DOHH2 (cell line): ENCODE data around the gene VGLL4.

Experiments
- EZH2phosphoT487 ChIP-seq: fragments of 200-600 bp; sonication (generic); IDR thresholded peaks from 2 replicates; pipeline ENCODE4 v1.6.1; 2017; ENCODE audit warnings: borderline replicate concordance, mild to moderate bottlenecking, antibody characterized with exemption, low read length, moderate library complexity, mixed read lengths
- TF ChIP-seq, protein P1 (sequence below): fragments of 200-600 bp; sonication (generic); IDR thresholded peaks from one replicate; pipeline ENCODE4 v1.5.1; 2014; ENCODE audit warnings: antibody characterized with exemption, mild to moderate bottlenecking, low read depth, low read length; ENCODE audit not compliant: poor library complexity, severe bottlenecking

- TF ChIP-seq, protein P1, sequence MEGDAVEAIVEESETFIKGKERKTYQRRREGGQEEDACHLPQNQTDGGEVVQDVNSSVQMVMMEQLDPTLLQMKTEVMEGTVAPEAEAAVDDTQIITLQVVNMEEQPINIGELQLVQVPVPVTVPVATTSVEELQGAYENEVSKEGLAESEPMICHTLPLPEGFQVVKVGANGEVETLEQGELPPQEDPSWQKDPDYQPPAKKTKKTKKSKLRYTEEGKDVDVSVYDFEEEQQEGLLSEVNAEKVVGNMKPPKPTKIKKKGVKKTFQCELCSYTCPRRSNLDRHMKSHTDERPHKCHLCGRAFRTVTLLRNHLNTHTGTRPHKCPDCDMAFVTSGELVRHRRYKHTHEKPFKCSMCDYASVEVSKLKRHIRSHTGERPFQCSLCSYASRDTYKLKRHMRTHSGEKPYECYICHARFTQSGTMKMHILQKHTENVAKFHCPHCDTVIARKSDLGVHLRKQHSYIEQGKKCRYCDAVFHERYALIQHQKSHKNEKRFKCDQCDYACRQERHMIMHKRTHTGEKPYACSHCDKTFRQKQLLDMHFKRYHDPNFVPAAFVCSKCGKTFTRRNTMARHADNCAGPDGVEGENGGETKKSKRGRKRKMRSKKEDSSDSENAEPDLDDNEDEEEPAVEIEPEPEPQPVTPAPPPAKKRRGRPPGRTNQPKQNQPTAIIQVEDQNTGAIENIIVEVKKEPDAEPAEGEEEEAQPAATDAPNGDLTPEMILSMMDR, result no peak
- TF ChIP-seq EZH2phosphoT487, result no peak
These were observed 72.8 kb downstream of the VGLL4 start for GRCh38 chr3:11570789-11571495.
